Hematopoietic multipotent progenitor cell (in vitro differentiated cells): ENCODE results near the gene PDE11A. TPM values are rescaled to one million over a fixed set of nuclear protein-coding genes. Genes with fewer than 3 reads are reported as not detected.
A peak's percentile ranks its signal among the peaks of the same experiment; 100 is the strongest.
"Not testable (repeated sequence)": the region's sequence is repeated elsewhere in the genome, so short reads cannot be mapped to it uniquely, and the experiment has no call there.

Source experiments
- DNase-seq, 3 donors: peaks; one replicate each; pipeline ENCODE4 v3.0.0-alpha.2; 2011 to 2015; ENCODE audit warnings: low read depth in 2 of 3, low spot score in 2 of 3
- total RNA-seq: library from RNA; depleted of rRNA; stranded (reverse); fragments of >200 nt; gene quantifications from one replicate; pipeline ENCODE4 v1.2.3, GENCODE V29; 2012

PDE11A gene
- total RNA-seq, 1 donor = under 0.01 TPM

DNA sequence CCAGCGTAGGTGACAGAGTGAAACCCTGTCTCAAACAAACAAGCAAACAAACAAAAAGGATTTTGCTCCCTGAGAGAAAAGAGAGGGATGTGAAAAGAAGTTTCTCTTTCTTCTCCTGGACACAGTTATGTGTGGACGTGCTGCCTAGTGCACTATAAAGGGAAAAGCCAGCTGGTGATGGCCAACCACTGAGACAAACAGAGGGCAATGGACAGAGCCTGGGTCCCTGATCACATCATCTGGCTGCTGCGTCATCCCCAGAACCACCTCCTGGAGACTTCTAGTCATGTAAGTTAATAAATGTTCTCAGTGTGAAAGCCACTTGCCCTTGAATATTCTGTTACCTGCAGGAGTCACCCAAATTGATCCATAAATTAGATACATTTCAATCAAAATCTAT is 184.9 kb downstream of the PDE11A start:
- no peak for DNase-seq

DNA sequence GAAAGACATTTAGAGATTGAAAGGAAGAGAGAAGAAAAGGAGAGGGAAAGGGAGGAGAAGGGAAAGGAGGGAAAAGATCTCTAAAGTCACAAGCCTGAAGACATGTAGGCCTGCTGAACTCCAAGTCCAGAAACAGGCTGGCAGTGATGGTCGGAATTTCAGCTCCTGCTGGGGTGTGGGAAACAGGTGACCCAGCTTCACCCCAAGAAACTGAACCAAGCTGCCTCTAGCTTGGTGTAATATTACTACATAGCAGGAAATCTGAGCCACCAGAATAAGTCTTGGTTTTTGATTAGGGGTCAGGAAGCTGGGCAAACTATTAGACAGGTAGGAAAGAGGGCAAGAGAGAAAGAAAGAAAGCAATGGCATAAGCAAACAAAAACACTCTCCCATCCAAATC is 185.8 kb downstream of the PDE11A start:
- DNase-seq = no peak

DNA sequence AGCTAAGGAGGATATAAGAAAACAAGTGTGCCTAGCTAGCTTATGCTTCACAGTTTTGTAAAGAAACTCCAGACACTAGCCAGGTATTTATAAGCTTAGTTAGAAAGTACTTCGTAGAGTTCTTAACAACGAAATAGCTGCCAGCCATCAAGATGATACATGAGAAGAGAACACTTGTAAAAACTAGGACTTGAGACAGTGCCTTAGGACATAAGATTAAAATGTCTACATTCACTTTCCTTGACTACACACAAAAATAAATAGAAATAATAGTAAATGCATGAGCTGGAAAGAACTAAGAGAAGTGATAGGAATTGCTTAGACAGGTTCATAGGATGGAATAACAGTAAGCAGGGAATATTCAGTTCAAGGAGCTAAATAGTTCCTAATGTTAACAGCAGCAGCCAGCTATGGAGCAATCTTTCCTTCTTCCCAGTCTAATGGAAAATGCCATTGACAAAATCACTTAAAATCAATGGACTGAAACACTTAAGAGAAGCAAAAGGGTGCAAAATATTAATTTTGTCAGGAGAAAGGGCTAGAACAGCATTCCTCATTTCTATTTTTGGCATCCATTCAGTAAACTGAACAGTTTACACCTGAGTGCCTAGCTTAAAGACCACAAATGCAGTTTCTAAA is 186.6 kb downstream of the PDE11A start:
- DNase-seq = no peak

DNA sequence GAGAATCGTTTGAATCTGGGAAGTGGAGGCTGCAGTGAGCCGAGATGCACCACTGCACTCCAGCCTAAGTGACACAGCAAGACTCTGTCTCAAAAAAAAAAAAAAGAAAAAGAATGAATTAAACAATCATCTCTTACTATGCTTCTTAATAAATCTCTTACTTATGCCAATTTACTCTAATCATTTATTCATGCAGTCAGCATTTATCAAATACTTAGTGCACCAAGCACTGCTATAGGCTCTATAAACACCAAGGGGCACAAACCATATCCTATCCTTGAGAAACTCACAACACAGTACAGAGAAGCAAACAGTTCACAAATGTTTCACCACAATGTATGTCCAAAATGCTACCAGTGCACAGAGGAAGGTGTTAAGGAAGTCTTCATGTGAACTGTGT is 189.4 kb downstream of the PDE11A start:
- no peak for DNase-seq

DNA sequence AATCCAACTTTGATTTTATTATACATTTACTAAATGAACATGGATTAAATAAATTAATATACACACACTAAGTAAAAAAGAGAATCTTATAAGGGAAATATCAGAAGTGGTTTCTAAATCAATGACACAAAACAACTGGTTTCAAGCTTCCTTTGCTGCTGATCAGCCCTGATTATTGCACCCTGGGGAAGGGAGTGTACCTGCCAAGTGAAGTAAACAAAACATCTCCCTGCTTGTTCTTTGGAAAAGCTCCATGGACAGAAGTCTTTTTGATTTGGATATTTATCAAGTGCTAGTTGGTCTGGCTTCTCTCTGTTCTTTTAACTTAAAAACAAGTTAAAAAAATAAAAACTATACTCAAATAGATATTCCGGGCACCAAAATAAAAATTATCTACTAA is 190.1 kb downstream of the PDE11A start:
- no peak for DNase-seq

DNA sequence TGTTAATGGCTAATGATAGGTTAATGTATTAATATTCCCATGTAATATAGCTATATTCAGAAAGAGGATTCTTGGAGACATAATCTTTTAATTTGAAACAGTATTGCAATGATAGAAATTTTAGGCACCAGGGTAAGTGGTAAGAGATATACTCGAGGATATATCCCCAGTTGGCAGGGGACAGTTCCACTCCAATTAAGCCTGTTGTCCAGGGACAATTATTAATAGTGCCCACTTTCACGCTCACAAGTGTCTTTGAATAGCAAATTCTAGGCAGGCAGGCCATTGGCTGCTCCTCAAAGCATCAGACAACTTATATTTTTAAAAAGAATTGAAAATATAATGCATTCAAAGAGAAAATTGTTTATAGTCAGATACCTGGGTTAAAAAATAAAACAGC is 190.7 kb downstream of the PDE11A start:
- no peak for DNase-seq

DNA sequence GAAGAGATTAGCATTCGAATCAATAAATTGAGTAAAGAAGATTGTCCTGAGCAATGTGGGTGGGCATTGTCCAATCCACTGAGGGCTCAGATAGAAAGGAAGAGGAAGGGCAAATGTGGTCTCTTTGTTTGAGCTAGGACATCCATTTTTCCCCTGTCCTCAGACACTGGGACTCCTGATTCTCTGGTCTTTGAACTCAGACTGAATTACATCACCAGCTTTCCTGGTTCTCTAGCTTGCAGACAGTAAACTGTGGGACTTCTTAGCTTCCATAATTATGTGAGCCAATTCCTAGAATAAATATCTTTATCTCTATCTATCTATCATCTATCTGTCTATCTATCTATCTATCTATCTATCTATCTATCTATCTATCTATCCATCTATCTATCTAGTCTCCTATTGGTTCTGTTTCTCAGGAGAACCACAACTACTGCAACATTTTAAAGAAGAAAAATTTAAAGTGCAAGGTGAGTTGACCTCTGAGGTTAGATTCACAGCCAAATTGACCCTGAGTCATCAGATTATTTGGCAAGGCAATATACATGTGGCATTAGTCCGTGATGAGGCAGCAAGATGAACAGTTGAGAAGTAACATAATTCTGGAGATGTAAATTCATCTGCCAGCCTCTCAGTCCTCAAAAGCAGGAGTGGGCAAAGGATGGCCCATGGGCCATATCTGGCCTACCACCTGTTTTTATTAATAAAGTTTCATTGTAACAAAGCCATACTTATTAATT is 191.4 kb downstream of the PDE11A start:
- no peak for DNase-seq

DNA sequence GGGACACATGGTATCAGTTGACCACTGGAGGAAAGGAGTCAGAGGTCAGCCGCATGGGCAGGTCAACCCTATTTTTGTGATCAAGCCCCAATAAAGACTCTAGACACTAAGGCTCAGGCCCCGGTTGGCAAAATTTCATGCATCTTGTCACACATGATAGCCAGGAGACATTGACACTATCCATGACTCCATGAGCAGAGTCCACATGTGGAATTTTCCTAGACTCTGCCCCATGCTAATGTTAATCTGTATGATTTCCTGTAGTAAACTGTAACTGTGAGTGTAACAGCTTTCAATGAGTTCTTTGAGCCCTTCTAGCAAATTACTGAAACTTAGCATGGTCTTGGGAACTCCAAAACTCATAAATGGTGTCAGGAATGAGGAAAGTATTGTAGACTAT is 192.3 kb downstream of the PDE11A start:
- DNase-seq = no peak

DNA sequence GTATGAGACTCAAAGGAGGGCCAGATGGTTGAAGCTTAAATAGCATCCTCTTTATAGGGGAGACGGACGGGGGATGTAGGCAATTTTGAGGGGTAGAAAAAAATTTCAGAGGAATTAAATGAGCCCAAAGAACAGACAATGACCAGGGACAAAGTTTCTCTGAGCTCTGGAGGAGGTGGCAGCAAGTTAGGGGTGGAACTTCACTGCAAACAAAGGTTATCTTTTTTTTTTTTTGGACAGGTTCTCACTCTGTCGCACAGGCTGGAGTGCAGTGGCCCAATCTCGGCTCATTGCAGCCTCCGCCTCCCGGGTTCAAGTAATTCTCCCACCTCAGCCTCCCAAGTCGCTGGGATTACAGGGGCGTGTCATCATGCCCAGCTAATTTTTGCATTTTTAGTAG is 195.6 kb downstream of the PDE11A start:
- DNase-seq = no peak

DNA sequence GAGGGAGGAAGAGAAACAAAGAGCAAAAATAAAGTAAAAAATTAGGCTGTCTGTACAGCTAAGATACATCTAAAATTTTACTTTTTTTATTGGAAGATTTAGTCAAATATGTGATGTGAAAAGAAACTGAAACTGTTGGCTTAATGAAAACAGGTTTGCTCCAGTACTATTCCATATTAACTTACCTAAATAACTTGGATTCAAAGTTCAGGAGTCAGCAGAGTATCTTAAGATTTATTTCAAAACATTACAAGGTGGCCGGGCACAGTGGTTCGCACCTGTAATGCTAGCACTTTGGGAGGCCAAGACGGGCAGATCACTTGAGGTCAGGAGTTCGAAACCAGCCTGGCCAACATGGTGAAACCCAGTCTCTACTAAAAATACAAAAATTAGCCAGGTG is 197.9 kb downstream of the PDE11A start:
- no peak for DNase-seq

DNA sequence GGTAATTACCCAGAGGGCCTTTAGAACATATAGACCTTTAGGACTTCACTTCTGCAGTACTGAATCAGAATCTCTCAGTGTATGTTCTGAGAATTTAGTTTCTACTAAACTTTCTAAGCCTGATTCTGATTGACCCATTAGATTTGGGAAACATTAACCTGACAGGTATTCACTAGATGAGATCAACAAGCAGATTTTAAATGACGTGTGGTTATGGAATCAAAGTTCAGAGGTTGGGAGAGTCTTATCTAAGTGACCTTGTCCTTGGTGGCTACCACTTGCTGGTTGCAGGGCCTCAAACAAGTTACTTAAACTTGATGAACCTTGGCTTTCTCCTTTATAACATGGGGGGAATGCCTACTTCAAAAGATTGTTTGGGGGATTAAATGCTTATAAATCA is 198.7 kb downstream of the PDE11A start:
- no peak for DNase-seq

DNA sequence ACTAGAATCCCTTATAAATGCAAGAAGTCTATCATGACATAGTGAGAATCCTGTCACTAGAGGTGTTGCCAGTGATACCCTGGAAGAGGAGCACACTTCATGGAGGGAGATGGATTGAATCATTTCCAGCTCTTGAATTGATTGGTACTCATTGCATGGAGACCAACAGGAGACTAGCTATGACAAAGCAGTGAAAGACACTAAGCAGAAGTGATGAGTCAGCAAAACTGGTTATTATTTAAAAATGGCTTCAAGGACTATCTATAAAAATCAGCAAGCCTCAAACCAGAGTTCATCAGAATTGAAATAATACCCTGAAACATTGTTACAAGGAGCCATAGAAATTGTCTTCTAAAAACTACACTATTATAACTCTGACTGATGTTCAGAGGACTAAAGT is 200.3 kb downstream of the PDE11A start:
- DNase-seq = peak in 1 of 3 donors; percentile 4

DNA sequence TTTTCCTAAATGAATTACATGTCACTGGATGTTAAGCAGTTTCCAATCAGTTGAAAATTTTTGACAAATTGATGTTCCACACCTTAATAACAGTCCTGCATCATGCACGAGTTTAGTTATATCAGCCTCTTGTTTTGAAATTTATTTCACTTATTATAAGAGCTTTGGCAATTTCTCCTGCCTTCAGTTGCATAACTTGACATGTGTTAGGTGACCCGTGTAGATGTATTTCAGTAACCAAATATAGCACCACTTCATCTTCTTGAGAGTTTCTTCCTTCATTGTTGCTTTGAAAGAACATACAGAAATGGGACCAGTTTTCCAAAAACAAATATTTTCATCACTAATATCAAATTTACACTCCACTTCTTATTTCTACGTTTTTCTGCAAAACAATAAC is 202.7 kb downstream of the PDE11A start:
- no peak for DNase-seq

DNA sequence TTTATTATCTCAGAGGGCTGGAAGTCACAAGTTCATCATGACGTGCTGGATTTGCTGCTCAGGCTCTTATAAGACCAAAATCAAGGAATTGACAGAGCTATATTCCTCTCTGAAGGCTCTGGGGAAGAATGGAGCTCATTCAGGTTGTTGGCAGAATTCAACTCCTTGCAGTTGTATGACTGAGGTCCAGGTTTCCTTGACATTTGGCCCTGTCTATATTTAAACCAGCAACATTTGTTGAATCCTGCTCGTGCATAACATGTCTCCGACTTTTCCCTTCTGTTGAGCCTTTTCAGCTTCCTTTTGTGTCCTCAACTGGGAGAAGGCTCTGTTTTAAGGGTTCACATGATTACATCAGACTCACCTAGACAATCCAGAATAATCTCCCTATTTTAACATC is 203.4 kb downstream of the PDE11A start:
- no peak for DNase-seq

DNA sequence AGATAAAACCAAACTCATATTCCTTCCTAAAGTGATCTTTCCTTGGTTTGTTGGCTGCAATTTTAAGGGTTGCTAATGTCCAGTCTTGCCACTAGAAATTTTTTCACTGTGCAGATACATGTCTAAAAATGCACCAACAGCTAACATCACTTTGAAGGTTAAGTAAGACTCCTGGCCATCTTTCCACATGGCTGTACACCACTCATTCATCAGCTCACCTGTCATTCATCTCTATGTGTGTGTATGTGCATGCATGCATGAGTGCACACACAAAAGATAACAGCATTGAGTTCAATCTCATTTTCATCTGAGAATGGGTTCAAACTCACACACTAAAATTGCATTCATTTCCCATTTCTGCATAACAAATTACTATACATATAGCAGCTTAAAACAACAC is 203.8 kb downstream of the PDE11A start:
- no peak for DNase-seq

DNA sequence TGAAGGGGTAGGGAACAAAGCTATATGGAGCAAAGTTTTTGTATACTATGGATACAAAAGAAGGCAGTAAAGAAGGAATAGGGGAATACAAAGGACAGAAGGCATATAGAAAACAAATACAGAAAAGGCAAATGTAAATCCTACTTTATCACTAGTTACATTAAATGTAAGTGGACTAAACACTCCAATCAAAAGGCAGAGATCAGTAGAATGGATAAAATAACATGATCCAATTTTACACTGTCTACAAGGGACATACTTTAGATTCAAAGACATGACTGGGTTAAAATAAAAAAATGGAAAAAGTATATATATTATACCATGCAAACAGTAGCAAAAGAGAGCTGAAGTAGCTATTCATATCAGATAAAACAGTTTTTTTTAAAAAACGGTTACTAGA is 215.0 kb downstream of the PDE11A start:
- no peak for DNase-seq

DNA sequence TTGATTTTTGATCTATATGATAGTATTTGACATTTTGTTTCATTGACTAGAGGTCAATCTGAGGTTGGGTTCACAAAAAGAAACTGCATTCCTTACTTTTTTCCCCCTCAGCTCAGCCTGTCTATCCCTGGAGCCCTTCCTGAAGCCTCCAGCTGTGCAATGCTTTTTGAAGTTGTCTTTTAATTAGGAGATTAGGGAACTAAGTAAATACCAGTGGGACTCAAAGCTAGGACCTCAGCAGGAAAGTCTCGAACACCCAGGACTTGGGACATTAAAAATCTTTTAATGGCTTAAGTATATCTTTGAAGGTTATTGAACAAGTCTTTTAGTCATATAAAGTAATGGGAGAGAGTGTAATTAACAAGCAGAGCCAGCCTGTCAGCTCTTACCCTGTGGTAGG is 220.2 kb downstream of the PDE11A start:
- DNase-seq = no peak

DNA sequence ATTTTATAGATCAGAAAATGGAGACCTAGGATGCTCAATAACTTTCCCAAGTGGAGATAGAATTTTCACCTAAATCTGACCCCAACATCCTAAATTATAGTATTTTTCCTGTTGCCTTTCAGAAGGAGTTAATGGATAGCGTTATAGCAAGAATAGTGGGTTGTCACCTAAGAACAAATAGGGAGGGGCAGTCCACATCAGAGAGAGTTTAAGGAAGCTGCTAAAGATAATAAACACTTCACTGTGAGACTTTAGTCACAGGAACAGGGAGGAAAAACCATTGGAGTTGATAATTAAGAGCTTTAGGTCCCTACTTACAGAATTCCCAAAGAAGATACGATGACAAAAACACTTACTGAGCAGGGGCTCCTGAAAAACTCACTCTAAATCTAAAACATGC is 229.4 kb downstream of the PDE11A start:
- no peak for DNase-seq

DNA sequence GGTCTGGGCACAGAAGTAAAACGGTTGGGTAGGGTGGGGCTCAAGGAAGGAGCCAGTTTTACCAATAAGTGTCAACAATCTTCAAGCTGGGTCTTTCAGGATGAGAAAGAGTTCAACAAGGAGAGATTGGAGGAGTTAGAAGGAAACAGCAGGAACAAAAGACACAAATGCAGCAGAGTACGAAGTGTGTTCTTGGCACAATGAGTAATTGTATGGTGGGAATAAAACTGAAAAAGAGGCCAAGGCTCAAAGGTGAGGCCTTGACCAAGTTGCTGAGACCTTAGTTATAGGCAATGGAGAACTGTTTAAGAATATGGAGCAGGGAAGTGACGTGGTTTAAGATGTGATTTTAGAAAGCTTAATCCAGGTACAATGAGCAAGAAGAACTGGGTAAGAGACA is 230.3 kb downstream of the PDE11A start:
- DNase-seq = no peak

DNA sequence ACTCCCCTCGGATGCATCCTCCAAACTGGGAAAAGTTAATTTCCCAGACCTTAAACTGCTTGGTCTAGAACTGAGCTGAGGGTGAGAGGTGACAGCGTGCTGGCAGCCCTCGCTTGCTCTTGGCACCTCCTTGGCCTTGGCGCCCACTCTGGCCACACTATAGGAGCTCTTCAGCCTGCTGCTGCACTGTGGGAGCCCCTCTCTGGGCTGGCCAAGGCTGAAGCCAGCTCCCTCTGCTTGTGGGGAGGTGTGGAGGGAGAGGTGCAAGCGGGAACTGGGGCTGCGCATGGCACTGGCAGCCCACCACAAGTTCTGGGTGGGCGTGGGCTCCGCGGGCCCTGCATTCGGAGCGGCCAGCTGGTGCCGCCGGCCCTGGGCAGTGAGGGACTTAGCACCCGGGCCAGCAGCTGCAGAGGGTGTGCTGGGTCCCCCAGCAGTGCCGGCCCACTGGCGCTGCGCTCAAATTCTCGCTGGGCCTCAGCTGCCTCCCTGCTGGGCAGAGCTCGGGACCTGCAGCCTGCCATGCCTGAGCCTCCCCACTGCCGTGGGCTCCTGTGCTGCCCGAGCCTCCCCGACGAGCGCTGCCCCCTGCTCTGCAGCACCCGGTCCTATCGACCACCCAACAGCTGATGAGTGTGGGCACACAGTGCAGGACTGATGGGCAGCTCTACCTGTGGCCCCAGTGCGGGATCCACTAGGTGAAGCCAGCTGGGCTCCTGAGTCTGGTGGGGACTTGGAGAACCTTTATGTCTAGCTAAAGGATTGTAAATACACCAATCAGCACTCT is 237.0 kb downstream of the PDE11A start:
- DNase-seq = not testable (repeated sequence)

DNA sequence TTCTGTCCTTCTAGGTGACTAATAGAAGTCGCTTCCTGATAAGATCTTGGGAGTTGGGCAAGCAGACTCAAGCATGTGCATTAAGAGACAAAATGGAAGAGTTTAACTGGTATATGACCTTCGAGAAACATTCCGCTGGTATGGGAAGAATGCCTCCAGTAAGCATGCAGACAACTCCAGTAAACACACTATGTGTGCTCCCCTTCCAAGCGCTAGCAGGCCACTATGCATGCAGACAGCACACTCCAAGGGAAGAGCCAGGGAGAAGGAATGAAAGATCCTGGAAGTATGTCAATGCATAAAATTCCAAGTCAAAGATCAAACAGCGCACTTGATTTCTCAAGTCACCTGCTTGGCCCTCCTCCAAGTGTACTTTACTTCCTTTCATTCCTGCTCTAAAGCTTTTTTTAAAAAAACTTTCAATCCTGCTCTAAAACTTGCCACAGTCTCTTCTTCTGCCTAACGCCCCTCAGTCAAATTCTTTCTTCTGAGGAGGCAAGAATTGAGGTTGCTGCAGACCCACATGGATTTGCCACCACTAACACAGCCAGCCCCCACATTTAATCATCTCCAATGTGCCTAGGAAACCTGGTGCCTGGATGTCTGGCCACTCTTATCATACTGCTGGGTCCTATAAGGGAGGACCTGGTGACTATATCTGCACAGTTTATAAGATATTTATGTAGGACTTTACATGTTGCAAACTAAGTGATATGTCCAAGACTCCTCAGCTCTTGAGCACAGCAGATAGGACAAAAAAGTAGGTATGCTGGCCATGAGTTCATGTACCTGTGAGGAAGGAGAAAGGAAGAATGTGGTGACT is 239.8 kb downstream of the PDE11A start:
- DNase-seq = no peak
